GM23338 (cell line): ENCODE measurements around the gene CES2. TPM values are rescaled to one million over a fixed set of nuclear protein-coding genes. Genes with fewer than 3 reads are reported as not detected.

ENCODE experiments used
- ATAC-seq: fragments of 200-7000 bp; cut with Tn5 transposase; 3 replicates; pipeline ENCODE4 v1.9.1; 2020
- DNase-seq: peaks from one replicate; pipeline ENCODE4 v3.0.0-alpha.2; 2015; ENCODE audit warnings: low spot score
- H2AFZ ChIP-seq: fragments of 200-600 bp; sonication (generic); 2 replicates; pipeline ENCODE4 v1.8.0; 2016; ENCODE audit warnings: antibody characterized with exemption, mild to moderate bottlenecking, moderate library complexity
- H3F3A ChIP-seq: fragments of 200-600 bp; sonication (generic); replicated peaks from 2 replicates; pipeline ENCODE4 v1.8.0; 2017; ENCODE audit warnings: antibody characterized with exemption, mixed run types, low read depth
- H3K27ac ChIP-seq: fragments of 200-600 bp; sonication (generic); 2 replicates; pipeline ENCODE4 v1.6.1; 2016; ENCODE audit warnings: low read depth
- H3K27me3 ChIP-seq: fragments of 200-600 bp; sonication (generic); 2 replicates; pipeline ENCODE4 v1.8.0; 2016; ENCODE audit warnings: mild to moderate bottlenecking, mixed run types, moderate library complexity; ENCODE audit not compliant: insufficient read depth
- H3K36me3 ChIP-seq: fragments of 200-600 bp; sonication (generic); 2 replicates; pipeline ENCODE4 v1.8.0; 2016; ENCODE audit warnings: mild to moderate bottlenecking; ENCODE audit not compliant: insufficient read depth
- H3K4me1 ChIP-seq: fragments of 200-600 bp; sonication (generic); 2 replicates; pipeline ENCODE4 v1.8.0; 2016; ENCODE audit warnings: mild to moderate bottlenecking, moderate library complexity; ENCODE audit not compliant: insufficient read depth
- H3K4me2 ChIP-seq: fragments of 200-600 bp; sonication (generic); 2 replicates; pipeline ENCODE4 v1.7.1; 2017; ENCODE audit warnings: mixed run types
- H3K4me3 ChIP-seq: fragments of 200-600 bp; sonication (generic); 2 replicates; pipeline ENCODE4 v1.6.1; 2016; ENCODE audit warnings: mixed run types
- H3K79me2 ChIP-seq: fragments of 200-600 bp; sonication (generic); replicated peaks from 2 replicates; pipeline ENCODE4 v1.8.0; 2017; ENCODE audit warnings: mild to moderate bottlenecking; ENCODE audit not compliant: insufficient read depth
- H3K9me2 ChIP-seq: fragments of 200-600 bp; sonication (generic); 2 replicates; pipeline ENCODE4 v1.8.0; 2017; ENCODE audit not compliant: insufficient read depth
- H4K20me1 ChIP-seq: fragments of 200-600 bp; sonication (generic); replicated peaks from 2 replicates; pipeline ENCODE4 v1.8.0; 2017; ENCODE audit warnings: mild to moderate bottlenecking; ENCODE audit not compliant: insufficient read depth
- H3K27ac Mint-ChIP-seq: 2 replicates; pipeline ENCODE4 v1.8.0; 2020; ENCODE audit warnings: inconsistent platforms, mild to moderate bottlenecking, moderate library complexity, mixed read lengths
- H3K27me3 Mint-ChIP-seq: 3 replicates; pipeline ENCODE4 v1.8.0; 2022; ENCODE audit warnings: low read depth, mild to moderate bottlenecking, moderate library complexity, mixed read lengths, inconsistent platforms; ENCODE audit not compliant: insufficient read depth, poor library complexity
- H3K36me3 Mint-ChIP-seq: 3 replicates; pipeline ENCODE4 v1.8.0; 2021; ENCODE audit warnings: low read depth, mild to moderate bottlenecking, inconsistent platforms, moderate library complexity, mixed read lengths
- H3K4me1 Mint-ChIP-seq: 3 replicates; pipeline ENCODE4 v1.8.0; 2020; ENCODE audit warnings: mild to moderate bottlenecking, inconsistent platforms, mixed read lengths
- H3K4me3 Mint-ChIP-seq: 3 replicates; pipeline ENCODE4 v1.8.0; 2021; ENCODE audit warnings: moderate library complexity, mild to moderate bottlenecking, inconsistent platforms, mixed read lengths
- H3K9me3 Mint-ChIP-seq: 3 replicates; pipeline ENCODE4 v1.8.0; 2020; ENCODE audit warnings: moderate library complexity, mild to moderate bottlenecking, inconsistent platforms, mixed read lengths
- CREB1 ChIP-seq: fragments of 250-450 bp; sonication (Bioruptor Pico); IDR thresholded peaks from 2 replicates; pipeline ENCODE4 v1.5.0; 2020; ENCODE audit warnings: low read depth, mild to moderate bottlenecking, moderate library complexity
- EZH2 ChIP-seq: fragments of 200-600 bp; sonication (generic); IDR thresholded peaks from one replicate; pipeline ENCODE4 v1.8.0; 2017; ENCODE audit warnings: antibody characterized with exemption, mild to moderate bottlenecking, low read depth; ENCODE audit not compliant: unreplicated experiment
- EZH2phosphoT487 ChIP-seq: fragments of 200-600 bp; sonication (generic); IDR thresholded peaks from one replicate; pipeline ENCODE4 v1.8.1; 2018; ENCODE audit warnings: antibody characterized with exemption; ENCODE audit not compliant: unreplicated experiment
- JUNB ChIP-seq: IDR thresholded peaks from one replicate; pipeline ENCODE4 v1.6.1; 2016; ENCODE audit warnings: antibody characterized with exemption; ENCODE audit not compliant: unreplicated experiment
- NANOG ChIP-seq: IDR thresholded peaks from 2 replicates; pipeline ENCODE4 v1.6.1; 2016; ENCODE audit warnings: antibody characterized with exemption, borderline replicate concordance
- POLR2AphosphoS5 ChIP-seq: IDR thresholded peaks from 2 replicates; pipeline ENCODE4 v1.6.1; 2016; ENCODE audit warnings: antibody characterized with exemption, low read depth
- STAT1 ChIP-seq: IDR thresholded peaks from one replicate; pipeline ENCODE4 v1.6.1; 2016; ENCODE audit warnings: antibody characterized with exemption; ENCODE audit not compliant: unreplicated experiment
- ZNF114 ChIP-seq: fragments of 250-450 bp; sonication (Bioruptor Pico); IDR thresholded peaks from 2 replicates; pipeline ENCODE4 v1.5.0; 2020; ENCODE audit warnings: mild to moderate bottlenecking, moderate library complexity
- ZNF331 ChIP-seq: fragments of 250-450 bp; sonication (Bioruptor Pico); IDR thresholded peaks from 2 replicates; pipeline ENCODE4 v1.5.0; 2020; ENCODE audit warnings: low read depth, mild to moderate bottlenecking, moderate library complexity
- polyA plus RNA-seq: library from polyadenylated mRNA; unstranded; fragments of >200 nt; fragmentation: Nextera tagmentation; extraction: Ambion mirVana; gene quantifications from 2 replicates; pipeline ENCODE4 v1.2.1, GENCODE V29; 2016
- total RNA-seq: library from RNA; depleted of rRNA; stranded (reverse); fragments of >200 nt; shearing (Covaris generic); gene quantifications from 2 replicates; pipeline ENCODE4 v1.2.3, GENCODE V29; 2014
- TF ChIP-seq, protein P1 (sequence below): fragments of 250-450 bp; sonication (Bioruptor Pico); IDR thresholded peaks from 2 replicates; pipeline ENCODE4 v1.5.0; 2020; ENCODE audit warnings: mild to moderate bottlenecking, moderate library complexity
- TF ChIP-seq, protein P2 (sequence below): IDR thresholded peaks from 2 replicates; pipeline ENCODE4 v1.6.1; 2016; ENCODE audit warnings: antibody characterized with exemption
- TF ChIP-seq, protein P3 (sequence below): IDR thresholded peaks from one replicate; pipeline ENCODE4 v1.6.1; 2018; ENCODE audit warnings: antibody characterized with exemption; ENCODE audit not compliant: unreplicated experiment
- TF ChIP-seq, protein P4 (sequence below), 2 experiments: fragments of 200-600 bp in 1 of 2; sonication (generic) in 1 of 2; conservative IDR thresholded peaks; 2 replicates each; pipeline versions ENCODE4 v1.5.1 to v1.6.1; 2016 to 2017; ENCODE audit warnings: antibody characterized with exemption in 2 of 2, low read depth in 2 of 2, mild to moderate bottlenecking in 2 of 2, moderate library complexity in 1 of 2

Gene CES2
- total and polyA plus RNA-seq, 2 experiments from 2014 or later, result 5.0 to 9.3 TPM

DNA sequence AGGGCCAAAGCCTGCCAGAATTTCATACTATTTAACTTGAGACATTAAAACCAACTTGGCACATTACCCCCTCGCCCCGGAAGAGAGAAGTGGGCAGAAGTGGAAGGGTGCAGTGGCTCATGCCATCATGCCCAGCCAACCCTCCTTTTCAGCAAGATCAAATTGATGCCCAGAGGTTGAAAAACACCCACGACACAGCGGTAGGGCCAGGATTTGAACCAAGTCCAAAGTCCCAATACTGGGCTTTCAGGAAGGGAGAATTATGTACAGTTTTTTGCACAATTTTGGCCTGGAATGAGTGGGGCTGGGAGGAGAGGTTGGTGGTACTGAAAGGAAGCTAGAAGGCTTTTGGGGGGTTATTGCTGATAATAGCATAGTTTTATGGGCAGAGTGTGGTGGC lies 44.0 kb upstream of the CES2 start:
- no peaks in the 10 kb centered on the region for H3K27me3 ChIP-seq
- no peak overlapping the region for H3K4me2 ChIP-seq
- H3K36me3 ChIP-seq, result no peaks in the 10 kb centered on the region
- H3K9me2 ChIP-seq, result no peaks in the 10 kb centered on the region
- H3K4me3 Mint-ChIP-seq, result no peak overlapping the region
- no peak overlapping the region for H3K27ac Mint-ChIP-seq
- no peak for DNase-seq
- peaks cover 5% of the 10 kb centered on the region for H3K27me3 Mint-ChIP-seq
- no peak overlapping the region for H3K4me3 ChIP-seq
- H4K20me1 ChIP-seq, result no peaks in the 10 kb centered on the region; the same call in 1 of the 2 replicates
- H3K4me1 Mint-ChIP-seq, result peaks cover 7% of the 10 kb centered on the region; the same call in 1 of the 3 replicates
- H3K9me3 Mint-ChIP-seq, result no peaks in the 10 kb centered on the region; the same call in 2 of the 3 replicates
- H3K79me2 ChIP-seq, result 0 out of 2 replicates have a peak, but pooled peaks cover 10% of the 10 kb centered on the region
- peaks cover 26% of the 10 kb centered on the region; the same call in 2 of the 3 replicates for H3K36me3 Mint-ChIP-seq
- no peak for TF ChIP-seq EZH2phosphoT487
- TF ChIP-seq ZNF114 (CRISPR knock-in tag), result no peak
- TF ChIP-seq, protein P1, sequence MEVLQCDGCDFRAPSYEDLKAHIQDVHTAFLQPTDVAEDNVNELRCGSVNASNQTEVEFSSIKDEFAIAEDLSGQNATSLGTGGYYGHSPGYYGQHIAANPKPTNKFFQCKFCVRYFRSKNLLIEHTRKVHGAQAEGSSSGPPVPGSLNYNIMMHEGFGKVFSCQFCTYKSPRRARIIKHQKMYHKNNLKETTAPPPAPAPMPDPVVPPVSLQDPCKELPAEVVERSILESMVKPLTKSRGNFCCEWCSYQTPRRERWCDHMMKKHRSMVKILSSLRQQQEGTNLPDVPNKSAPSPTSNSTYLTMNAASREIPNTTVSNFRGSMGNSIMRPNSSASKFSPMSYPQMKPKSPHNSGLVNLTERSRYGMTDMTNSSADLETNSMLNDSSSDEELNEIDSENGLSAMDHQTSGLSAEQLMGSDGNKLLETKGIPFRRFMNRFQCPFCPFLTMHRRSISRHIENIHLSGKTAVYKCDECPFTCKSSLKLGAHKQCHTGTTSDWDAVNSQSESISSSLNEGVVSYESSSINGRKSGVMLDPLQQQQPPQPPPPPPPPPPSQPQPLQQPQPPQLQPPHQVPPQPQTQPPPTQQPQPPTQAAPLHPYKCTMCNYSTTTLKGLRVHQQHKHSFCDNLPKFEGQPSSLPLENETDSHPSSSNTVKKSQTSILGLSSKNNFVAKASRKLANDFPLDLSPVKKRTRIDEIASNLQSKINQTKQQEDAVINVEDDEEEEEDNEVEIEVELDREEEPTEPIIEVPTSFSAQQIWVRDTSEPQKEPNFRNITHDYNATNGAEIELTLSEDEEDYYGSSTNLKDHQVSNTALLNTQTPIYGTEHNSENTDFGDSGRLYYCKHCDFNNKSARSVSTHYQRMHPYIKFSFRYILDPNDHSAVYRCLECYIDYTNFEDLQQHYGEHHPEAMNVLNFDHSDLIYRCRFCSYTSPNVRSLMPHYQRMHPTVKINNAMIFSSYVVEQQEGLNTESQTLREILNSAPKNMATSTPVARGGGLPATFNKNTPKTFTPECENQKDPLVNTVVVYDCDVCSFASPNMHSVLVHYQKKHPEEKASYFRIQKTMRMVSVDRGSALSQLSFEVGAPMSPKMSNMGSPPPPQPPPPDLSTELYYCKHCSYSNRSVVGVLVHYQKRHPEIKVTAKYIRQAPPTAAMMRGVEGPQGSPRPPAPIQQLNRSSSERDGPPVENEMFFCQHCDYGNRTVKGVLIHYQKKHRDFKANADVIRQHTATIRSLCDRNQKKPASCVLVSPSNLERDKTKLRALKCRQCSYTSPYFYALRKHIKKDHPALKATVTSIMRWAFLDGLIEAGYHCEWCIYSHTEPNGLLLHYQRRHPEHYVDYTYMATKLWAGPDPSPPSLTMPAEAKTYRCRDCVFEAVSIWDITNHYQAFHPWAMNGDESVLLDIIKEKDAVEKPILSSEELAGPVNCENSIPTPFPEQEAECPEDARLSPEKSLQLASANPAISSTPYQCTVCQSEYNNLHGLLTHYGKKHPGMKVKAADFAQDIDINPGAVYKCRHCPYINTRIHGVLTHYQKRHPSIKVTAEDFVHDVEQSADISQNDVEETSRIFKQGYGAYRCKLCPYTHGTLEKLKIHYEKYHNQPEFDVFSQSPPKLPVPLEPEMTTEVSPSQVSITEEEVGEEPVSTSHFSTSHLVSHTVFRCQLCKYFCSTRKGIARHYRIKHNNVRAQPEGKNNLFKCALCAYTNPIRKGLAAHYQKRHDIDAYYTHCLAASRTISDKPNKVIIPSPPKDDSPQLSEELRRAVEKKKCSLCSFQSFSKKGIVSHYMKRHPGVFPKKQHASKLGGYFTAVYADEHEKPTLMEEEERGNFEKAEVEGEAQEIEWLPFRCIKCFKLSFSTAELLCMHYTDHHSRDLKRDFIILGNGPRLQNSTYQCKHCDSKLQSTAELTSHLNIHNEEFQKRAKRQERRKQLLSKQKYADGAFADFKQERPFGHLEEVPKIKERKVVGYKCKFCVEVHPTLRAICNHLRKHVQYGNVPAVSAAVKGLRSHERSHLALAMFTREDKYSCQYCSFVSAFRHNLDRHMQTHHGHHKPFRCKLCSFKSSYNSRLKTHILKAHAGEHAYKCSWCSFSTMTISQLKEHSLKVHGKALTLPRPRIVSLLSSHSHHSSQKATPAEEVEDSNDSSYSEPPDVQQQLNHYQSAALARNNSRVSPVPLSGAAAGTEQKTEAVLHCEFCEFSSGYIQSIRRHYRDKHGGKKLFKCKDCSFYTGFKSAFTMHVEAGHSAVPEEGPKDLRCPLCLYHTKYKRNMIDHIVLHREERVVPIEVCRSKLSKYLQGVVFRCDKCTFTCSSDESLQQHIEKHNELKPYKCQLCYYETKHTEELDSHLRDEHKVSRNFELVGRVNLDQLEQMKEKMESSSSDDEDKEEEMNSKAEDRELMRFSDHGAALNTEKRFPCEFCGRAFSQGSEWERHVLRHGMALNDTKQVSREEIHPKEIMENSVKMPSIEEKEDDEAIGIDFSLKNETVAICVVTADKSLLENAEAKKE (CRISPR knock-in tag), result no peak
- TF ChIP-seq POLR2AphosphoS5, result no peak
- TF ChIP-seq JUNB, result no peak
- TF ChIP-seq, protein P2, sequence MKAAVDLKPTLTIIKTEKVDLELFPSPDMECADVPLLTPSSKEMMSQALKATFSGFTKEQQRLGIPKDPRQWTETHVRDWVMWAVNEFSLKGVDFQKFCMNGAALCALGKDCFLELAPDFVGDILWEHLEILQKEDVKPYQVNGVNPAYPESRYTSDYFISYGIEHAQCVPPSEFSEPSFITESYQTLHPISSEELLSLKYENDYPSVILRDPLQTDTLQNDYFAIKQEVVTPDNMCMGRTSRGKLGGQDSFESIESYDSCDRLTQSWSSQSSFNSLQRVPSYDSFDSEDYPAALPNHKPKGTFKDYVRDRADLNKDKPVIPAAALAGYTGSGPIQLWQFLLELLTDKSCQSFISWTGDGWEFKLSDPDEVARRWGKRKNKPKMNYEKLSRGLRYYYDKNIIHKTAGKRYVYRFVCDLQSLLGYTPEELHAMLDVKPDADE, result no peak
- TF ChIP-seq, protein P3, sequence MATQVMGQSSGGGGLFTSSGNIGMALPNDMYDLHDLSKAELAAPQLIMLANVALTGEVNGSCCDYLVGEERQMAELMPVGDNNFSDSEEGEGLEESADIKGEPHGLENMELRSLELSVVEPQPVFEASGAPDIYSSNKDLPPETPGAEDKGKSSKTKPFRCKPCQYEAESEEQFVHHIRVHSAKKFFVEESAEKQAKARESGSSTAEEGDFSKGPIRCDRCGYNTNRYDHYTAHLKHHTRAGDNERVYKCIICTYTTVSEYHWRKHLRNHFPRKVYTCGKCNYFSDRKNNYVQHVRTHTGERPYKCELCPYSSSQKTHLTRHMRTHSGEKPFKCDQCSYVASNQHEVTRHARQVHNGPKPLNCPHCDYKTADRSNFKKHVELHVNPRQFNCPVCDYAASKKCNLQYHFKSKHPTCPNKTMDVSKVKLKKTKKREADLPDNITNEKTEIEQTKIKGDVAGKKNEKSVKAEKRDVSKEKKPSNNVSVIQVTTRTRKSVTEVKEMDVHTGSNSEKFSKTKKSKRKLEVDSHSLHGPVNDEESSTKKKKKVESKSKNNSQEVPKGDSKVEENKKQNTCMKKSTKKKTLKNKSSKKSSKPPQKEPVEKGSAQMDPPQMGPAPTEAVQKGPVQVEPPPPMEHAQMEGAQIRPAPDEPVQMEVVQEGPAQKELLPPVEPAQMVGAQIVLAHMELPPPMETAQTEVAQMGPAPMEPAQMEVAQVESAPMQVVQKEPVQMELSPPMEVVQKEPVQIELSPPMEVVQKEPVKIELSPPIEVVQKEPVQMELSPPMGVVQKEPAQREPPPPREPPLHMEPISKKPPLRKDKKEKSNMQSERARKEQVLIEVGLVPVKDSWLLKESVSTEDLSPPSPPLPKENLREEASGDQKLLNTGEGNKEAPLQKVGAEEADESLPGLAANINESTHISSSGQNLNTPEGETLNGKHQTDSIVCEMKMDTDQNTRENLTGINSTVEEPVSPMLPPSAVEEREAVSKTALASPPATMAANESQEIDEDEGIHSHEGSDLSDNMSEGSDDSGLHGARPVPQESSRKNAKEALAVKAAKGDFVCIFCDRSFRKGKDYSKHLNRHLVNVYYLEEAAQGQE, result no peak
- TF ChIP-seq, protein P4, sequence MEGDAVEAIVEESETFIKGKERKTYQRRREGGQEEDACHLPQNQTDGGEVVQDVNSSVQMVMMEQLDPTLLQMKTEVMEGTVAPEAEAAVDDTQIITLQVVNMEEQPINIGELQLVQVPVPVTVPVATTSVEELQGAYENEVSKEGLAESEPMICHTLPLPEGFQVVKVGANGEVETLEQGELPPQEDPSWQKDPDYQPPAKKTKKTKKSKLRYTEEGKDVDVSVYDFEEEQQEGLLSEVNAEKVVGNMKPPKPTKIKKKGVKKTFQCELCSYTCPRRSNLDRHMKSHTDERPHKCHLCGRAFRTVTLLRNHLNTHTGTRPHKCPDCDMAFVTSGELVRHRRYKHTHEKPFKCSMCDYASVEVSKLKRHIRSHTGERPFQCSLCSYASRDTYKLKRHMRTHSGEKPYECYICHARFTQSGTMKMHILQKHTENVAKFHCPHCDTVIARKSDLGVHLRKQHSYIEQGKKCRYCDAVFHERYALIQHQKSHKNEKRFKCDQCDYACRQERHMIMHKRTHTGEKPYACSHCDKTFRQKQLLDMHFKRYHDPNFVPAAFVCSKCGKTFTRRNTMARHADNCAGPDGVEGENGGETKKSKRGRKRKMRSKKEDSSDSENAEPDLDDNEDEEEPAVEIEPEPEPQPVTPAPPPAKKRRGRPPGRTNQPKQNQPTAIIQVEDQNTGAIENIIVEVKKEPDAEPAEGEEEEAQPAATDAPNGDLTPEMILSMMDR (conservative IDR thresholded peaks at IDR 0.05; ENCODE audit: low read depth in 2 of 2), result no peak
- TF ChIP-seq CREB1 (CRISPR knock-in tag), result no peak
- no peak for TF ChIP-seq ZNF331 (CRISPR knock-in tag)
- TF ChIP-seq EZH2, result no peak
- no peak for TF ChIP-seq STAT1
- TF ChIP-seq NANOG, result no peak
- H3K27ac ChIP-seq, result no peak overlapping the region
- H2AFZ ChIP-seq, result no peak overlapping the region
- H3K4me1 ChIP-seq, result no peaks in the 10 kb centered on the region; the same call in 1 of the 2 replicates
- 0 out of 2 replicates have a peak, but pooled peaks cover 4% of the 10 kb centered on the region for H3F3A ChIP-seq
- ATAC-seq, result no peak
